ENCODE results near the gene RASA3.
A peak's percentile ranks its signal among the peaks of the same experiment; 100 is the strongest.

The RASA3 gene

GRCh38 chr13:114097893-114098688 is 34.3 kb downstream of the RASA3 start:
- intact Hi-C loops (cut with DNase I): no loop called here
- peak in 15 of 42 donors; percentile 5 to 29 (median 13) for DNase-seq

GRCh38 chr13:114097212-114097892 is 35.1 kb downstream of the RASA3 start:
- intact Hi-C loops (cut with DNase I): no loop called here
- peak in 15 of 42 donors; percentile 7 to 44 (median 13) for DNase-seq

- intact Hi-C loops (cut with DNase I): no loop called here
- DNase-seq: peak in 11 of 42 donors; percentile 1 to 24 (median 9)
These were observed 35.6 kb downstream of the RASA3 start for GRCh38 chr13:114096811-114097211.

GRCh38 chr13:114096031-114096485 is 36.4 kb downstream of the RASA3 start:
- DNase-seq: peak in 11 of 42 donors; percentile 3 to 36 (median 11)
- intact Hi-C loops (cut with DNase I): no loop called here

GRCh38 chr13:114095486-114095885 is 36.9 kb downstream of the RASA3 start:
- intact Hi-C loops (cut with DNase I): no loop called here
- DNase-seq: peak in 7 of 42 donors; percentile 2 to 21 (median 6)

GRCh38 chr13:114093118-114093517 is 39.3 kb downstream of the RASA3 start:
- DNase-seq: no peak
- intact Hi-C loops (cut with DNase I): no loop called here

GRCh38 chr13:114092468-114092867 is 40.0 kb downstream of the RASA3 start:
- no peak for DNase-seq
- intact Hi-C loops (cut with DNase I): no loop called here

- intact Hi-C loops (cut with DNase I): no loop called here
- peak in 14 of 42 donors; percentile 2 to 26 (median 7) for DNase-seq
These were observed 41.9 kb downstream of the RASA3 start for GRCh38 chr13:114090476-114090875.

GRCh38 chr13:114089751-114090400 is 42.5 kb downstream of the RASA3 start:
- intact Hi-C loops (cut with DNase I): no loop called here
- peak in 11 of 42 donors; percentile 2 to 19 (median 7) for DNase-seq

- peak in 15 of 42 donors; percentile 3 to 28 (median 9) for DNase-seq
- intact Hi-C loops (cut with DNase I): no loop called here
These were observed 43.1 kb downstream of the RASA3 start for GRCh38 chr13:114089341-114089740.

- intact Hi-C loops (cut with DNase I): no loop called here
- peak in 7 of 42 donors; percentile 3 to 28 (median 5) for DNase-seq
These were observed 43.6 kb downstream of the RASA3 start for GRCh38 chr13:114088863-114089262.

GRCh38 chr13:114088234-114088633 is 44.2 kb downstream of the RASA3 start:
- intact Hi-C loops (cut with DNase I): no loop called here
- DNase-seq: peak in 2 of 42 donors; percentile 4 to 7

GRCh38 chr13:114087430-114087829 is 45.0 kb downstream of the RASA3 start:
- intact Hi-C loops (cut with DNase I): no loop called here
- peak in 17 of 42 donors; percentile 2 to 40 (median 11) for DNase-seq

- peak in 13 of 42 donors; percentile 3 to 16 (median 9) for DNase-seq
- intact Hi-C loops (cut with DNase I): no loop called here
These were observed 49.4 kb downstream of the RASA3 start for GRCh38 chr13:114082849-114083645.

GRCh38 chr13:114081761-114082681 is 50.4 kb downstream of the RASA3 start:
- intact Hi-C loops (cut with DNase I): no loop called here

GRCh38 chr13:114080739-114081561 is 51.5 kb downstream of the RASA3 start:
- DNase-seq: peak in 15 of 42 donors; percentile 1 to 29 (median 9)
- intact Hi-C loops (cut with DNase I): no loop called here

More at GRCh38 chr13:114081761-114082681, 50.4 kb downstream of the RASA3 start:
- DNase-seq: peak in 15 of 42 donors; percentile 7 to 36 (median 14)

Measured in head of caudate nucleus (tissue), 42 donors.